ENCODE results near the gene TUBGCP3.

GRCh38 chr13:112525356-112525945, 62.5 kb downstream of the TUBGCP3 start:
- TF ChIP-seq CTCF (IDR thresholded peaks at IDR 0.05) (no peak), POLR2A (IDR thresholded peaks at IDR 0.05) (no peak)
